H1 (cell line): ENCODE results near the gene PDZD2. TPM values are rescaled to one million over a fixed set of nuclear protein-coding genes. Genes with fewer than 3 reads are reported as not detected.

Source experiments
- CTCF ChIA-PET: fragments of 300-600 bp; sonication (Branson Sonifier 250); formaldehyde crosslinking; loops from one replicate; lab custom pipeline; 2021; ENCODE audit not compliant: partially characterized antibody; lab: Charles Lee
- POLR2A ChIA-PET: fragments of 300-600 bp; sonication (Branson Sonifier 250); formaldehyde crosslinking; loops from one replicate; lab custom pipeline; 2021; ENCODE audit warnings: inconsistent platforms; ENCODE audit not compliant: partially characterized antibody; lab: Charles Lee
- DNase-seq, 2 experiments: peaks; one replicate each; pipeline versions ENCODE4 v3.0.0 to v3.0.0-alpha.2; 2010 to 2022; ENCODE audit warnings: low spot score in 2 of 2, low read depth in 1 of 2, mixed read lengths in 1 of 2
- FAIRE-seq: peaks from 2 replicates; lab custom pipeline; 2011; peaks lifted over from hg19 to GRCh38; lab: Jason Lieb, UNC
- H2AFZ ChIP-seq: 2 replicates; pipeline ENCODE4 v1.8.1; 2012; ENCODE audit warnings: low read length, inconsistent platforms
- H2AK5ac ChIP-seq: 2 replicates; pipeline ENCODE4 v1.6.1; 2013; ENCODE audit warnings: low read depth, low read length
- H2BK120ac ChIP-seq: replicated peaks from 2 replicates; pipeline ENCODE3; 2013; ENCODE audit warnings: low read depth, low read length, inconsistent platforms
- H2BK12ac ChIP-seq: 2 replicates; pipeline ENCODE4 v1.6.1; 2013; ENCODE audit warnings: low read depth, low read length
- H2BK15ac ChIP-seq: 2 replicates; pipeline ENCODE4 v1.6.1; 2013; ENCODE audit warnings: low read length
- H2BK20ac ChIP-seq: 2 replicates; pipeline ENCODE4 v1.6.1; 2013; ENCODE audit warnings: low read length
- H2BK5ac ChIP-seq: 2 replicates; pipeline ENCODE4 v1.6.1; 2013; ENCODE audit warnings: low read depth, low read length
- H3K14ac ChIP-seq: 2 replicates; pipeline ENCODE4 v1.6.1; 2013; ENCODE audit warnings: inconsistent platforms; ENCODE audit not compliant: insufficient read length
- H3K18ac ChIP-seq: 2 replicates; pipeline ENCODE4 v1.6.1; 2013; ENCODE audit warnings: low read length; ENCODE audit errors: extremely low read depth
- H3K23ac ChIP-seq: 2 replicates; pipeline ENCODE4 v1.6.1; 2013; ENCODE audit warnings: inconsistent platforms; ENCODE audit not compliant: insufficient read length
- H3K23me2 ChIP-seq: 2 replicates; pipeline ENCODE4 v1.6.1; 2013; ENCODE audit warnings: low read depth, low read length
- H3K27ac ChIP-seq: 2 replicates; pipeline ENCODE4 v1.6.1; 2011; ENCODE audit warnings: low read depth, low read length, inconsistent platforms
- H3K27me3 ChIP-seq, 4 experiments: replicated peaks in 1 of 4; 1 replicate in 1 of 4; 2 replicates in 3 of 4; pipeline versions ENCODE4 v1.6.1 to v1.8.1; 2011 to 2013; ENCODE audit warnings: low read length in 3 of 4, mild to moderate bottlenecking in 3 of 4, inconsistent platforms in 2 of 4, mixed read lengths in 2 of 4, moderate library complexity in 1 of 4; ENCODE audit not compliant: control insufficient read depth in 3 of 4, insufficient read depth in 3 of 4; ENCODE audit errors: extremely low read depth in 1 of 4
- H3K36me3 ChIP-seq, 4 experiments: 2 replicates each; pipeline versions ENCODE4 v1.6.1 to v1.8.1; 2011 to 2013; ENCODE audit warnings: mild to moderate bottlenecking in 4 of 4, low read length in 3 of 4, moderate library complexity in 2 of 4, control low read depth in 1 of 4, inconsistent platforms in 1 of 4; ENCODE audit not compliant: insufficient read depth in 4 of 4, control insufficient read depth in 2 of 4
- H3K4ac ChIP-seq: replicated peaks from 2 replicates; pipeline ENCODE3; 2013; ENCODE audit warnings: low read length, low read depth, mixed read lengths, inconsistent platforms; ENCODE audit not compliant: insufficient read length
- H3K4me1 ChIP-seq, 4 experiments: replicated peaks in 1 of 4; 1 replicate in 1 of 4; 2 replicates in 3 of 4; pipeline versions ENCODE4 v1.6.1 to v1.8.1; 2011 to 2013; ENCODE audit warnings: low read length in 3 of 4, inconsistent platforms in 2 of 4, mixed read lengths in 1 of 4; ENCODE audit not compliant: insufficient read depth in 4 of 4, control insufficient read depth in 3 of 4
- H3K4me2 ChIP-seq, 2 experiments: 2 replicates each; pipeline versions ENCODE4 v1.6.1 to v1.8.1; 2011 to 2013; ENCODE audit warnings: low read depth in 2 of 2, low read length in 2 of 2, control low read depth in 1 of 2, inconsistent platforms in 1 of 2, mild to moderate bottlenecking in 1 of 2; ENCODE audit not compliant: insufficient read depth in 1 of 2
- H3K4me3 ChIP-seq, 4 experiments: fragments of 200-600, 300-600 bp in 1 of 4; sonication (generic), shearing (Covaris generic), sonication (Bioruptor Twin) in 1 of 4; 2 replicates each; pipeline versions ENCODE4 v1.5.1 to v1.8.1; 2011 to 2016; ENCODE audit warnings: low read length in 4 of 4, low read depth in 3 of 4, control low read depth in 2 of 4, inconsistent platforms in 2 of 4, mild to moderate bottlenecking in 2 of 4, mixed read lengths in 1 of 4, moderate library complexity in 1 of 4; ENCODE audit not compliant: insufficient read depth in 2 of 4; ENCODE audit errors: extremely low read depth in 1 of 4
- H3K56ac ChIP-seq: replicated peaks from 2 replicates; pipeline ENCODE3; 2013; ENCODE audit warnings: low read depth, mild to moderate bottlenecking, mixed read lengths, low read length, inconsistent platforms; ENCODE audit not compliant: insufficient read length
- H3K79me1 ChIP-seq: 2 replicates; pipeline ENCODE4 v1.6.1; 2013; ENCODE audit warnings: low read depth, low read length, control low read depth
- H3K79me2 ChIP-seq, 2 experiments: 2 replicates each; pipeline versions ENCODE4 v1.6.1 to v1.8.1; 2012 to 2013; ENCODE audit warnings: low read length in 2 of 2, mild to moderate bottlenecking in 2 of 2, inconsistent platforms in 1 of 2; ENCODE audit not compliant: insufficient read depth in 2 of 2, control insufficient read depth in 1 of 2
- H3K9ac ChIP-seq, 4 experiments: replicated peaks in 1 of 4; 1 replicate in 1 of 4; 2 replicates in 3 of 4; pipeline versions ENCODE4 v1.6.1 to v1.8.1; 2011 to 2013; ENCODE audit warnings: low read depth in 3 of 4, low read length in 3 of 4, control low read depth in 2 of 4, mild to moderate bottlenecking in 2 of 4, moderate library complexity in 2 of 4, inconsistent platforms in 1 of 4; ENCODE audit errors: extremely low read depth in 1 of 4
- H3K9me3 ChIP-seq, 2 experiments: 2 replicates each; pipeline versions ENCODE4 v1.6.1 to v1.8.1; 2012 to 2013; ENCODE audit warnings: mild to moderate bottlenecking in 2 of 2, moderate library complexity in 2 of 2, control low read depth in 1 of 2, inconsistent platforms in 1 of 2, low read depth in 1 of 2, low read length in 1 of 2, mixed read lengths in 1 of 2; ENCODE audit not compliant: insufficient read depth in 2 of 2
- H4K20me1 ChIP-seq, 2 experiments: replicated peaks in 1 of 2; 2 replicates each; pipeline versions ENCODE3 to v1.8.1; 2011 to 2013; ENCODE audit warnings: inconsistent platforms in 2 of 2, low read length in 2 of 2, mild to moderate bottlenecking in 1 of 2; ENCODE audit not compliant: insufficient read depth in 2 of 2, control insufficient read depth in 1 of 2
- H4K5ac ChIP-seq: 2 replicates; pipeline ENCODE4 v1.6.1; 2013; ENCODE audit warnings: low read length, low read depth, mixed read lengths, inconsistent platforms; ENCODE audit not compliant: insufficient read length
- H4K8ac ChIP-seq: 2 replicates; pipeline ENCODE4 v1.8.0; 2013; ENCODE audit warnings: mild to moderate bottlenecking, moderate library complexity, low read length, inconsistent platforms; ENCODE audit not compliant: insufficient read depth; ENCODE audit errors: extremely low read depth
- H4K91ac ChIP-seq: replicated peaks from 2 replicates; pipeline ENCODE3; 2013; ENCODE audit warnings: low read length, mixed read lengths, inconsistent platforms; ENCODE audit not compliant: insufficient read length
- BRCA1 ChIP-seq: IDR thresholded peaks from 2 replicates; pipeline ENCODE4 v1.6.1; 2012; ENCODE audit warnings: low read depth, low read length, improper control_type of control experiment
- WGBS, 2 experiments: shearing (Covaris generic) in 1 of 2; methylation state at CpG; one replicate each; pipeline versions ENCODE4 v1.1.6 to v1.1.7; 2013 to 2015; ENCODE audit warnings: low lambda C conversion rate in 2 of 2, mixed read lengths in 2 of 2, inconsistent platforms in 1 of 2, low coverage in 1 of 2, missing lambda C conversion rate in 1 of 2; ENCODE audit not compliant: insufficient replicate concordance in 2 of 2, insufficient coverage in 1 of 2, insufficient read length in 1 of 2; ENCODE audit errors: extremely low coverage in 1 of 2, missing lambda C conversion rate in 1 of 2; 5-methylcytosine and 5-hydroxymethylcytosine counted together
- polyA plus RNA-seq, 7 experiments: library from polyadenylated mRNA; depleted of rRNA in 3 of 7; stranded (reverse) in 5 of 7; unstranded in 2 of 7; fragments of >200 nt in 5 of 7; fragments of 200-250 nt in 2 of 7; gene quantifications; 1 replicate in 5 of 7; 2 replicates in 1 of 7; 4 replicates in 1 of 7; pipeline versions ENCODE4 v1.2.1 to v1.2.3, GENCODE V29; 2011 to 2013; ENCODE audit warnings: missing spikeins in 2 of 7, mixed read lengths in 2 of 7
- total RNA-seq: library from RNA; stranded (reverse); fragmentation: NEBNext Ultra II Directional; extraction: Animal tissue kit (Norgen Biotek cat#: 25700); gene quantifications from 2 replicates; pipeline ENCODE4 v1.2.1, GENCODE V29; 2021

Gene PDZD2
- total and polyA plus RNA-seq, 2 of the 8 experiments (the other 6 are each of a cell fraction or from before 2014, with no cell fraction given): 1.2 to 6.8 TPM

DNA sequence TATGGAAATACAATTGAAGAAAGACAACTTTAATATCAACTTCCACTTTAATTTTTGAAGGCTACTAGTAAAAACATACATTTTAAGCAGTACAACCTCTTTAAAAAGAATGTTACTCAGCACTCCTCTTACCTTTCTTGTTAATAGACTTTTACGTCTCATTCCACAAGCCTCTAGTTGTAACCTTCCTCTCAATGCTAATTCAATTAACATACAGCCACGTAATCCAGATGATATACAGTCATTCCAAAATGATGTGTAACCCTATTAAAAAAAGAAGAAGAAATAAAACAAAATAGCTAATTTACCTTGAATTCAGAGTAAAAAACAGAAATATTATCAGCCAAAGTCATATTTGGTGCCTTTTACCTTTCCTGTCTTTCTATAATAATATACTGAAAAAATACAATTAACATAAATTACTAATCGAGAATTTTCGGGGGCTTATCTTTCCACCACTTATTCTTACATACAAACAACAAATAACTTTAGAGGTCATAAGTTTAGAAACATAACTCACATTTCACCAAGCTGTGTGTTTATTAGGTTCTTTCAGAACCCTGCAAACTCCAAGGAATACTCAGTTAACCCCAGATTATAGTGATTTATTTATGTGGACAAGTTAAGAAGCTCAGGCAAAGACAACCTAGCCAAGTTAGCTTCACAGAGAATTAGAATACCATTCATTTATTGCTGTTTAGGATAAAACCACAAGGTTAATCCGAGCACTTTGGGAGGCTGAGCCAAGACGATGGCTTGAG is 504.9 kb downstream of the PDZD2 start:
- no peak overlapping the region for H3K4ac ChIP-seq
- H4K8ac ChIP-seq: no peak overlapping the region
- no peak overlapping the region for H4K91ac ChIP-seq
- H3K23ac ChIP-seq: no peak overlapping the region
- no peak for TF ChIP-seq BRCA1
- TF ChIP-seq, all 59 proteins: peak for 0
- H3K4me2 ChIP-seq: no peak overlapping the region
- no peaks in the 10 kb centered on the region for H3K23me2 ChIP-seq
- peaks cover 7 to 14% of the 10 kb centered on the region in 2 experiments for H4K20me1 ChIP-seq
- H2BK15ac ChIP-seq: no peak overlapping the region
- POLR2A ChIA-PET: interaction anchor here (1.2 kb wide), 2 partner anchors 22 to 29 kb away, joined by 3 to 4 read pairs; no protein-coding TSS in a partner anchor
- peaks cover 0 to 6% of the 10 kb centered on the region in 2 experiments; a peak in 1 of 4 replicates for H3K9me3 ChIP-seq
- no peak overlapping the region for H3K56ac ChIP-seq
- peaks cover 0 to 11% (median 3%) of the 10 kb centered on the region in 4 experiments; a peak in 3 of 8 replicates for H3K36me3 ChIP-seq
- H3K79me1 ChIP-seq: no peaks in the 10 kb centered on the region
- no peak overlapping the region for H2BK5ac ChIP-seq
- H4K5ac ChIP-seq: no peak overlapping the region
- no peak overlapping the region for H3K4me3 ChIP-seq
- no peak for DNase-seq
- H2BK20ac ChIP-seq: no peak overlapping the region
- H3K18ac ChIP-seq: no peak overlapping the region
- CTCF ChIA-PET: interaction anchor here (0.8 kb wide), 1 partner anchor 85 kb away, joined by 4 read pairs; no protein-coding TSS in a partner anchor
- no peak overlapping the region for H2AFZ ChIP-seq
- WGBS, 2 experiments: 94% methylated on average over 6 of the region's 6 CpGs; no CpG with 5 or more reads in 1 of the 2 experiments
- no peak overlapping the region for H2BK12ac ChIP-seq
- no peak overlapping the region for H3K14ac ChIP-seq
- no peak overlapping the region for H2AK5ac ChIP-seq
- peaks cover 0 to 1% (median 0%) of the 10 kb centered on the region in 4 experiments; a peak in 1 of 7 replicates for H3K27me3 ChIP-seq
- H3K4me1 ChIP-seq: no peaks in the 10 kb centered on the region
- H2BK120ac ChIP-seq: no peak overlapping the region
- no peak for FAIRE-seq
- no peak overlapping the region for H3K27ac ChIP-seq
- peaks cover 1 to 81% of the 10 kb centered on the region in 2 experiments for H3K79me2 ChIP-seq
- no peak overlapping the region for H3K9ac ChIP-seq
